PC-9 (cell line): ENCODE data around the gene IRF7.

Experiments used
- EZH2 ChIP-seq: fragments of 200-600 bp; sonication (generic); IDR thresholded peaks from 2 replicates; pipeline ENCODE4 v1.8.0; 2017; ENCODE audit warnings: antibody characterized with exemption, low read depth
- TF ChIP-seq, protein P1 (sequence below): fragments of 200-600 bp; sonication (generic); conservative IDR thresholded peaks from 2 replicates; pipeline ENCODE4 v1.6.1; 2017; ENCODE audit warnings: mixed run types, antibody characterized with exemption, mild to moderate bottlenecking, moderate library complexity

DNA sequence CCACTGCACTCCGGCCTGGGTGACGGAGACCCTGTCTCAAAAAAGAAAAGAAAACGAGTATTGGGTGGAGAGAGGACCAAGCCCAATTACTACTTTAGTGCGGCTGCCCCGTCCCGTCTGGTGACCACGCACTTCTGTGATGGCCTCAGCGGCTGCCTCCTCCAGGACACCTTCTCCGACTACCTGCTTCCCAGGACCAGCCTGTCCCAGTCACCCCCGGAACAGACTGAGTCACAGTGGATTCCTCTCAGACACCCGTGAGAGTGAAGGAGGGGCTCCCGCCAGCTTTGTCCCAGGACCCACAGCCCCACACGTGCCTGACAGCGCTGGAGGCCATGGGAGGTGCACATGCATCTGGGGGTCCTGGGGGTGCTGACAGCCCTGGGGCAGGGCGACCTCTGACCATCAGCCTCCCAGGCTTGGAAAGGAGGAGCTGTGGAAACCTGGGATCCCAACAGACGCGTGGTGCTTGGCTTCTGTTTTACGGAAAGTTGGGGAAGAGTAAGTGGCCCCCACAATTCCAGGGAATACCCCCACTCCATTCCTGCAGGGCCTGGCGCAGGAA lies 26.1 kb upstream of the IRF7 start:
- TF ChIP-seq, protein P1, sequence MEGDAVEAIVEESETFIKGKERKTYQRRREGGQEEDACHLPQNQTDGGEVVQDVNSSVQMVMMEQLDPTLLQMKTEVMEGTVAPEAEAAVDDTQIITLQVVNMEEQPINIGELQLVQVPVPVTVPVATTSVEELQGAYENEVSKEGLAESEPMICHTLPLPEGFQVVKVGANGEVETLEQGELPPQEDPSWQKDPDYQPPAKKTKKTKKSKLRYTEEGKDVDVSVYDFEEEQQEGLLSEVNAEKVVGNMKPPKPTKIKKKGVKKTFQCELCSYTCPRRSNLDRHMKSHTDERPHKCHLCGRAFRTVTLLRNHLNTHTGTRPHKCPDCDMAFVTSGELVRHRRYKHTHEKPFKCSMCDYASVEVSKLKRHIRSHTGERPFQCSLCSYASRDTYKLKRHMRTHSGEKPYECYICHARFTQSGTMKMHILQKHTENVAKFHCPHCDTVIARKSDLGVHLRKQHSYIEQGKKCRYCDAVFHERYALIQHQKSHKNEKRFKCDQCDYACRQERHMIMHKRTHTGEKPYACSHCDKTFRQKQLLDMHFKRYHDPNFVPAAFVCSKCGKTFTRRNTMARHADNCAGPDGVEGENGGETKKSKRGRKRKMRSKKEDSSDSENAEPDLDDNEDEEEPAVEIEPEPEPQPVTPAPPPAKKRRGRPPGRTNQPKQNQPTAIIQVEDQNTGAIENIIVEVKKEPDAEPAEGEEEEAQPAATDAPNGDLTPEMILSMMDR = no peak
- TF ChIP-seq EZH2 = no peak
